GM12878 (cell line): ENCODE results near the gene ASNSD1. TPM values are rescaled to one million over a fixed set of nuclear protein-coding genes. Genes with fewer than 3 reads are reported as not detected.

Experiments
- ATF7 ChIP-seq: fragments of 450-650 bp; IDR thresholded peaks from 2 replicates; pipeline ENCODE4 v1.6.1; 2016; ENCODE audit warnings: low read depth, mild to moderate bottlenecking
- BCL3 ChIP-seq: IDR thresholded peaks from 2 replicates; pipeline ENCODE4 v1.6.1; 2011; ENCODE audit warnings: borderline replicate concordance, low read depth, mild to moderate bottlenecking, moderate library complexity, low read length; ENCODE audit not compliant: insufficient read depth, poor library complexity, severe bottlenecking
- CBX5 ChIP-seq: sonication (generic); IDR thresholded peaks from 2 replicates; pipeline ENCODE4 v1.6.1; 2016; ENCODE audit warnings: low read depth, moderate library complexity, mild to moderate bottlenecking, inconsistent platforms
- CREB1 ChIP-seq: IDR thresholded peaks from 2 replicates; pipeline ENCODE4 v1.6.1; 2012; ENCODE audit warnings: low read depth, mild to moderate bottlenecking, inconsistent platforms
- E4F1 ChIP-seq: fragments of 450-650 bp; IDR thresholded peaks from 2 replicates; pipeline ENCODE4 v1.6.1; 2018; ENCODE audit warnings: borderline replicate concordance, mild to moderate bottlenecking; ENCODE audit not compliant: partially characterized antibody
- HDGF ChIP-seq: fragments of 450-650 bp; IDR thresholded peaks from 2 replicates; pipeline ENCODE4 v1.6.1; 2016; ENCODE audit warnings: antibody characterized with exemption
- HSF1 ChIP-seq: fragments of 150-350 bp; IDR thresholded peaks from 2 replicates; pipeline ENCODE4 v1.6.1; 2014; ENCODE audit warnings: mild to moderate bottlenecking, low read depth, low read length
- IKZF2 ChIP-seq, 2 experiments: fragments of 450-650 bp; IDR thresholded peaks; 2 replicates each; pipeline ENCODE4 v1.6.1; 2017; ENCODE audit warnings: mild to moderate bottlenecking in 2 of 2, moderate library complexity in 2 of 2
- IRF5 ChIP-seq: fragments of 450-650 bp; IDR thresholded peaks from 2 replicates; pipeline ENCODE4 v1.6.1; 2017; ENCODE audit warnings: borderline replicate concordance
- MAX ChIP-seq: IDR thresholded peaks from 2 replicates; pipeline ENCODE4 v1.6.1; 2012; ENCODE audit warnings: low read depth, low read length, improper control_type of control experiment
- MEF2B ChIP-seq: fragments of 450-650 bp; IDR thresholded peaks from 2 replicates; pipeline ENCODE4 v1.6.1; 2018; ENCODE audit warnings: mild to moderate bottlenecking, moderate library complexity; ENCODE audit not compliant: partially characterized antibody, poor library complexity, severe bottlenecking
- MXI1 ChIP-seq: fragments of 150-350 bp; IDR thresholded peaks from 2 replicates; pipeline ENCODE4 v1.6.1; 2011; ENCODE audit warnings: low read depth, mild to moderate bottlenecking, inconsistent platforms, low read length, improper control_type of control experiment
- NR2C1 ChIP-seq: fragments of 450-650 bp; IDR thresholded peaks from 2 replicates; pipeline ENCODE4 v1.6.1; 2017; ENCODE audit warnings: antibody characterized with exemption, mild to moderate bottlenecking, moderate library complexity
- PKNOX1 ChIP-seq: fragments of 450-650 bp; IDR thresholded peaks from 2 replicates; pipeline ENCODE4 v1.6.1; 2016; ENCODE audit warnings: mild to moderate bottlenecking
- RAD51 ChIP-seq: fragments of 450-650 bp; IDR thresholded peaks from 2 replicates; pipeline ENCODE4 v1.6.1; 2016; ENCODE audit warnings: moderate library complexity, mild to moderate bottlenecking, inconsistent platforms
- TCF12 ChIP-seq: IDR thresholded peaks from 2 replicates; pipeline ENCODE4 v1.6.1; 2011; ENCODE audit warnings: low read depth, mild to moderate bottlenecking, low read length
- TCF7 ChIP-seq: IDR thresholded peaks from 2 replicates; pipeline ENCODE4 v1.6.1; 2014; ENCODE audit warnings: antibody characterized with exemption, borderline replicate concordance
- USF1 ChIP-seq: IDR thresholded peaks from 2 replicates; pipeline ENCODE4 v1.6.1; 2011; ENCODE audit warnings: borderline replicate concordance, low read depth, mild to moderate bottlenecking, moderate library complexity, mixed read lengths, low read length; ENCODE audit not compliant: insufficient read depth; ENCODE audit errors: extremely low read length
- YBX1 ChIP-seq: fragments of 450-650 bp; IDR thresholded peaks from 2 replicates; pipeline ENCODE4 v1.6.1; 2016; ENCODE audit warnings: antibody characterized with exemption
- ZSCAN29 ChIP-seq: fragments of 450-650 bp; IDR thresholded peaks from 2 replicates; pipeline ENCODE4 v1.6.1; 2017; ENCODE audit warnings: mild to moderate bottlenecking, moderate library complexity
- polyA plus RNA-seq, 11 experiments: library from polyadenylated mRNA; depleted of rRNA in 4 of 11; unstranded in 6 of 11; stranded (reverse) in 5 of 11; fragments of >200 nt; fragmentation: Nextera tagmentation in 4 of 11; fragmentation: Illumina TruSeq in 1 of 11; extraction: Ambion mirVana in 4 of 11; extraction: Trizol in 1 of 11; gene quantifications; 1 replicate in 1 of 11; 2 replicates in 10 of 11; pipeline versions ENCODE4 v1.2.1 to v1.2.3, GENCODE V29; 2011 to 2016; ENCODE audit warnings: inconsistent platforms in 2 of 11, missing spikeins in 2 of 11, low read depth in 1 of 11
- total RNA-seq, 4 experiments: library from RNA; depleted of rRNA in 3 of 4; stranded (reverse); fragments of >200 nt in 3 of 4; fragmentation: Illumina TruSeq in 1 of 4; extraction: Trizol in 1 of 4; gene quantifications; 2 replicates each; pipeline versions ENCODE4 v1.2.1 to v1.2.3, GENCODE V29; 2013 to 2021

ASNSD1 gene
- total and polyA plus RNA-seq, 10 of the 15 experiments (the other 5 are each of a cell fraction or from before 2014, with no cell fraction given) = 39.1 to 89.8 (median 72.1) TPM

- no peak for TF ChIP-seq E4F1
- peak; percentile 83 for TF ChIP-seq MAX
- TF ChIP-seq RAD51 = no peak
- TF ChIP-seq PKNOX1 = no peak
- TF ChIP-seq IRF5 = no peak
- TF ChIP-seq MEF2B = peak; percentile 27
- TF ChIP-seq HSF1 = no peak
- no peak for TF ChIP-seq CBX5
- TF ChIP-seq ZSCAN29 = no peak
- TF ChIP-seq BCL3 = no peak
- TF ChIP-seq YBX1 = no peak
- no peak for TF ChIP-seq USF1
- TF ChIP-seq TCF7 = no peak
- TF ChIP-seq TCF12 = peak; percentile 8; the same call in 1 of the 2 replicates
- TF ChIP-seq HDGF = peak; percentile 33; the same call in 1 of the 2 replicates
- TF ChIP-seq NR2C1 = 0 out of 2 replicates have a peak, but pooled peaks have one; percentile 21
- TF ChIP-seq MXI1 = peak; percentile 38
- peak; percentile 52; the same call in 1 of the 2 replicates for TF ChIP-seq CREB1
- no peak; the same call in 1 of the 2 replicates for TF ChIP-seq ATF7
- TF ChIP-seq IKZF2 (IDR thresholded peaks at IDR 0.05) = no peak
Measured at GRCh38 chr2:189661148-189661956, at the start of gene ASNSD1 (continued).
